Left forelimb (tissue), 1 donor: ENCODE measurements around the gene MMP17.
A peak's percentile ranks its signal among the peaks of the same experiment; 100 is the strongest.

ENCODE experiments used
- DNase-seq: peaks from one replicate; pipeline ENCODE4 v3.0.0-alpha.2; 2018; ENCODE audit warnings: low spot score

The MMP17 gene

DNA sequence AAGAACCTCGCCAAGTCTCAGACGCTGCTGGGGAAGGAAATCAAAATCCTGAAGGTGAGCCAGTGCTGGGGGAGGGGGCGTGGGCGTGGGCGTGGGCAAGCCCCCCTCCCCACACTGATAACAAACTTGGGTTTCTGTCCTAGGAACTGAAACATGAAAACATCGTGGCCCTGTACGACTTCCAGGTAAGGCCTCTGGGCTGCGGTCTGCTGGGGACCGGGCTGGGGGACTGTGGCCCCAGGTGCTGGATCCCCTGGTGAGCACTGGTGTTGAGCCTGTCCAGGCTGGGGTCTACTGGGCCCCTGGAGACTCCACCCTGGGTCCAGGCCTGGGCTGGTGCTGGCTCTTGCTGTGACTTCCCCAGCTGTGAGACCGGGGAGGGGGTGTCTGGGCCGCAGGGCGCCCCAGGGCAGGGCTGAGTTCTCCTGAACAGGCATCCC is 67.5 kb downstream of the MMP17 start:
- no peak for DNase-seq

DNA sequence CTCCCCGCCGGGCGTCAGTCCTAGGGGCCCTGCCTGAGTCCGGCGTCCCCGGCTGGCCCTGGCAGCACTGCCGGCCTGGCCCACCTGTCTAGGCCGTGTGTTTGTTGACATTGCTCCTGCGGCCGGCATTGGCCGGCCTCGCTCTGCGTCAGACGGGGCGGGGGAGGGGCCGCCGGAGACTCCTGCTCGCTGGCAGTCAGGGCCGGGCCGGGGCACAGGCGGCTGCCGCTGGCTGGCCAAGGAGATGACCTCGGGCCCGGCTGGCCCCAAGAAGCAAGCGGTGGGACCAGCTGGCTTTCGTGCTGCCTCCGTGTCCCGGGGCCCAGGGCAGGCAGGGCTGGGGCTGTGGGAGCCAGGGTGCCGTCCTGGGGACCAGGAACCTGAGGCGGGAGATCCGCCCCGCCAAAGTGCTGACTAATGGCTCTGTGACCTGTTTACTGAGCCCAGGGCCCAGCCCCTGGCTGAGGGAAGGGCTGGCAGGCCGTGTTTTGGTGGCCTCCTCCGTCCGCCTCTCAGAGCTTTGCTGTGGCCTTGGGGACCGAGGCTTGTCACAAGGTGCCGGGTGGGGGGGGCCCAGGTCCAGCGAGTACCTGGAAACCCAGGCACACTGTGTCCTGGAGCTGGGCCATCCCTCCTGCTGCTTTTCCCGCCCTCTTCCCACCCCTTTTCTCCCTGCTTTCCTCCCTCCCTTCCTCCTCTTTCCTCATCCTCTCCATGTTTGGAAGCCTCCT is 68.1 kb downstream of the MMP17 start:
- peak; percentile 86 for DNase-seq

DNA sequence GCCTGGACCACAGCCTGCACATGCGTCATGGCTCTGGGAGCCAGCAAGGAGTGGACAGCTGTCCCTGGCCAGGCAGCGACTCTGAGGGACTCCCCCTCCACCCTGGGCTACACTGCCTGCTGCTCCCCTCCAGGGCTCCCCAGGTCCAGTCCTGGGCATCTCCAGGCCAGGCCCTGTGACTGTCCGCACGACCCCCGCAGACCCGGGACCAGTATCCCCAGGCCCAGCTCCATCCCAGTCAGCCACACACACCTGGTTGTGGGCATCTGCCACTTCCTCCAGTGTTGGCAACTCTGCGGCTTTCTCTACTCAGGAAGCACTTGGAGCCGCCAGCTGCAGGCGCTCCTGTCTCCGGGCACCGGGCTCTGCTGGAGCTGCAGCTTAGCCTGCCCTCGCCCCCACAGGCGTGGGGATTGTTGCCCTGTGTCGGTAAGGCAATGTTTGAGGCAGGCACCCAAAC is 68.6 kb downstream of the MMP17 start:
- DNase-seq = no peak

DNA sequence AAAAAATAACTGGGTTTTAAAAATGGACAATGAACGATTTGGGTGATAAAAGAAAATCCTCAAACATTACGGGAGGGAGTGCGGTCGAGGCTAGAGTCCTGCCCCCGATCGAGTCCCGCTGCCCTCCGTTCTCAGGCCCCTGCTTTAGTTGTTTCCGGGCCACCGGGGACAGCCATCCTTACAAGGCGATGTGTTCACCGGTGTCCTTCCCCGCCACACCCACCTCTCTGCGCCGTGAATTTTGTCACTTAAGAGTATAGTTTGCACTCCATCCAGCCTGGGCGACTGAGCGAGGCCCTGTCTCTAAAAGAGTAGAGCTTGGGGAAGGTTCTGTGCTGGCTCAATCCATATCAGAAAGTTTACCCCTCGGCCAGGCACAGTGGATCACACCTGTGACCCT is 69.1 kb downstream of the MMP17 start:
- DNase-seq = no peak

DNA sequence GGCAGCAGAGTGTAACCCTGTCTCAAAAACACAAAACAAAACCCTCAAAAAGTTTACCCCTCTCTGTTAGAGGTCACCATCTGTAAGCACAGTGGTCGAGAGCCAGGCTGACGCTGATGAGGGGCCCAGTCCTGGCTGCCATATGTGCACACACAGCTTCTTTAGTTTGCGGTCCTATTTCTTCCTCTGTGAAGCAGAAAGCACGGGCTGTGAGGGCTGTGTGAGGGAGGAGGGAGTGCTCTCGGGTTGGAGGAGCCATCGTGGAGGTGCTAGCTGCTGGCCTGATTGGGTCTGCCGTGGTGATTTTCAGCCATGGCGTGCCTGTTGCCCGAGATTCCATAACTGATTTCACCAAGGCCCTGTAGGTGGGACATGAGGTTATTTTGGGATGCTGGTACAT is 69.7 kb downstream of the MMP17 start:
- no peak for DNase-seq

DNA sequence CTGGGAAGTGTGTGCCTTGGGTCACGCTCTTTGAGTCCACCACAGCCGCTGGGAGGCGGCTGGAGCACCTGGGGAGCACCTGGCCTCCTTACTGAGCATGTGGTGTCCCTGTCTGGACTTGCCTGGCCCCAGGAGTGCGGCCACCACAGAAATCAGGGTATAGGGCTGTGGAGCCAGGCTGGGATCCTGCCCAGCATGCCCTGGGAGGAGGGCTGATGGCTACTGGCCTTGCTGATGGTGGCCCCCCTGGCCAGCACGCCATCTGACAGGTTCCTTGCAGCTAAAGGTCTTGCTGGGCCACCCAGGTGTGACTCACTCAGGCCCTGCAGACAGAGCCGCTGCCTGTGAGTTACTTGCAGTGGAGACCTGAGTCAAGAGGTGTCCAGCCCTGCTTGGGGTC is 72.2 kb downstream of the MMP17 start:
- DNase-seq = no peak
